Measurements from ENCODE around the gene RTCA. TPM values are rescaled to one million over a fixed set of nuclear protein-coding genes. Genes with fewer than 3 reads are reported as not detected.

The RTCA gene
- total RNA-seq, 1 donor from 2014 or later, result 69.7 TPM

- no peak for DNase-seq (ENCODE audit: low spot score)
- H3K9me3 ChIP-seq (ENCODE audit: low read depth), result no peaks in the 10 kb centered on the region
- Mint-ChIP-seq H3K27ac (no peak overlapping the region), H3K4me1 (no peaks in the 10 kb centered on the region), H3K9me3 (no peaks in the 10 kb centered on the region), H3K36me3 (no peaks in the 10 kb centered on the region), H3K4me3 (no peak overlapping the region), H3K27me3 (ENCODE audit: insufficient read depth, low read depth) (no peaks in the 10 kb centered on the region)
- H3K27ac ChIP-seq, result no peak overlapping the region
- no peak for TF ChIP-seq EZH2 (IDR thresholded peaks at IDR 0.05)
- no peak for TF ChIP-seq EZH2phosphoT487 (IDR thresholded peaks at IDR 0.05)
- no peak for TF ChIP-seq CTCF (IDR thresholded peaks at IDR 0.05)
- no peak overlapping the region for H3K4me2 ChIP-seq
- H3K4me1 ChIP-seq, result no peaks in the 10 kb centered on the region
- no peak overlapping the region for H3K9ac ChIP-seq
- H3K27me3 ChIP-seq, result no peaks in the 10 kb centered on the region
- no peaks in the 10 kb centered on the region for H4K20me1 ChIP-seq (ENCODE audit: low read depth)
- H3F3A ChIP-seq (ENCODE audit: low read depth), result no peaks in the 10 kb centered on the region
- H3K36me3 ChIP-seq, result peaks cover 13% of the 10 kb centered on the region
- no peak overlapping the region for H2AFZ ChIP-seq (replicated peaks)
- H3K4me3 ChIP-seq, result no peak overlapping the region
- no peaks in the 10 kb centered on the region for H3K79me2 ChIP-seq (ENCODE audit: low read depth)
Measured at GRCh38 chr1:100219883-100220282, 46.1 kb upstream of the RTCA start.

- H2AFZ ChIP-seq (replicated peaks), result no peak overlapping the region
- Mint-ChIP-seq H3K27ac (no peak overlapping the region), H3K4me1 (no peaks in the 10 kb centered on the region), H3K9me3 (no peaks in the 10 kb centered on the region), H3K4me3 (no peak overlapping the region), H3K27me3 (ENCODE audit: insufficient read depth, low read depth) (no peaks in the 10 kb centered on the region), H3K36me3 (peaks cover 2% of the 10 kb centered on the region)
- no peak for TF ChIP-seq CTCF (IDR thresholded peaks at IDR 0.05)
- TF ChIP-seq EZH2 (IDR thresholded peaks at IDR 0.05), result no peak
- TF ChIP-seq EZH2phosphoT487 (IDR thresholded peaks at IDR 0.05), result no peak
- H3K27ac ChIP-seq, result no peak overlapping the region
- H4K20me1 ChIP-seq (ENCODE audit: low read depth), result no peaks in the 10 kb centered on the region
- H3K9ac ChIP-seq, result no peak overlapping the region
- H3K4me2 ChIP-seq, result no peak overlapping the region
- DNase-seq (ENCODE audit: low spot score), result no peak
- no peaks in the 10 kb centered on the region for H3K9me3 ChIP-seq (ENCODE audit: low read depth)
- no peaks in the 10 kb centered on the region for H3F3A ChIP-seq (ENCODE audit: low read depth)
- H3K27me3 ChIP-seq, result no peaks in the 10 kb centered on the region
- H3K4me3 ChIP-seq, result no peak overlapping the region
- no peaks in the 10 kb centered on the region for H3K79me2 ChIP-seq (ENCODE audit: low read depth)
- no peaks in the 10 kb centered on the region for H3K4me1 ChIP-seq
- peaks cover under 1% of the 10 kb centered on the region for H3K36me3 ChIP-seq
Measured at GRCh38 chr1:100222428-100222827, 43.6 kb upstream of the RTCA start.

- no peak for DNase-seq (ENCODE audit: low spot score)
- no peak overlapping the region for H3K4me3 ChIP-seq
- TF ChIP-seq CTCF (IDR thresholded peaks at IDR 0.05) (no peak), EZH2 (IDR thresholded peaks at IDR 0.05) (no peak), EZH2phosphoT487 (IDR thresholded peaks at IDR 0.05) (no peak)
- no peaks in the 10 kb centered on the region for H3K79me2 ChIP-seq (ENCODE audit: low read depth)
- H2AFZ ChIP-seq (replicated peaks), result no peak overlapping the region
- no peaks in the 10 kb centered on the region for H3K4me1 ChIP-seq
- no peak overlapping the region for H3K27ac Mint-ChIP-seq
- no peak overlapping the region for H3K27ac ChIP-seq
- H3K9ac ChIP-seq, result no peak overlapping the region
- H3K4me2 ChIP-seq, result no peak overlapping the region
- no peaks in the 10 kb centered on the region for H3K9me3 Mint-ChIP-seq
- H4K20me1 ChIP-seq (ENCODE audit: low read depth), result no peaks in the 10 kb centered on the region
- no peaks in the 10 kb centered on the region for H3K27me3 Mint-ChIP-seq (ENCODE audit: insufficient read depth, low read depth)
- no peaks in the 10 kb centered on the region for H3K4me1 Mint-ChIP-seq
- no peak overlapping the region for H3K4me3 Mint-ChIP-seq
- no peaks in the 10 kb centered on the region for H3K9me3 ChIP-seq (ENCODE audit: low read depth)
- H3K27me3 ChIP-seq, result no peaks in the 10 kb centered on the region
- peaks cover 9% of the 10 kb centered on the region for H3K36me3 ChIP-seq
- H3K36me3 Mint-ChIP-seq, result peaks cover 8% of the 10 kb centered on the region
- no peaks in the 10 kb centered on the region for H3F3A ChIP-seq (ENCODE audit: low read depth)
Measured at GRCh38 chr1:100229681-100230443, 36.2 kb upstream of the RTCA start.

All from neural progenitor cell (in vitro differentiated cells).